Activated CD4-positive, alpha-beta T cell treated with anti-CD3 and anti-CD28 coated beads, Interleukin-2, amount 50 U/mL, for 24 hours (primary cell): Measurements from ENCODE around the gene ACSL4.

Source experiments
- DNase-seq, 2 donors: peaks; one replicate each; pipeline ENCODE4 v3.0.0-alpha.2; 2020; ENCODE audit warnings: low read depth in 1 of 2, low spot score in 1 of 2

The ACSL4 gene

DNA sequence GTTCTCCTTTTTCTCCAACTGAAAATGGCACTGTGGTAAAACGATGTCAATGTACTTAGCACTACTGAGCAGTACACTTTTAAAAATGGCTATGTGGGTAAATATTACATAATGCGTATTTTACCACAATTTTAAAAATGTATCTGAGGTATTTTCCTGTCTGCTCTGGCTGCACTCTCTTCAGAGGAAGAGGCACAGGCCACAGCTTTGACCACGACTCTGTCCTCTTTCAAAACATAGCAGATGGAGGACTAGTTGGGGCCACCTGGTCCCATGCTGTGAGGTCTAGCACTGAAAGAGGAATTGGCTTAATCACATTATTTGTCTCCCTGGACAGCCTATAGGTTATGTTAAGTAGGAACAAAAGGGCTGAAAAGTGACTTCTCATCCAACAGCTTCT lies 113.3 kb downstream of the ACSL4 start:
- DNase-seq: no peak

DNA sequence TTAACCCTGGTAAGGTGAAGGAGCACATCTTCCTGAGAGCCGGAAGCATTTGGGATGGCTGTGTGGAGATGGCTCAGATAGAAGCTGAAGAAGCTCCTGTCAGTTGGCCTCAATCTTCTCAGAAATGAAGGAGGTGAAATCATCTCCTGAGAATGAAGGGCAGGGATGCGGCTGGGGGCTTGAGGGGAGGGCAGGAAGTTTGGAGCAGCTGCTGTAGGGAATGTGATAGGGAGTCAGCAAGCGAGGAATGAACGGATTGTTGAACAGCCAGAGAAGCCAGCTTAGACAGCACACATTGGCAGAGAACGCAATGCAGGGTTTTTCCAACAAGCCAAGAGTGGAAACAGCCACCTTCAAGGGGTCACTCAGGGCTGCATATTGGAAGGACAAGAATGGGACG lies 118.1 kb downstream of the ACSL4 start:
- DNase-seq: no peak

DNA sequence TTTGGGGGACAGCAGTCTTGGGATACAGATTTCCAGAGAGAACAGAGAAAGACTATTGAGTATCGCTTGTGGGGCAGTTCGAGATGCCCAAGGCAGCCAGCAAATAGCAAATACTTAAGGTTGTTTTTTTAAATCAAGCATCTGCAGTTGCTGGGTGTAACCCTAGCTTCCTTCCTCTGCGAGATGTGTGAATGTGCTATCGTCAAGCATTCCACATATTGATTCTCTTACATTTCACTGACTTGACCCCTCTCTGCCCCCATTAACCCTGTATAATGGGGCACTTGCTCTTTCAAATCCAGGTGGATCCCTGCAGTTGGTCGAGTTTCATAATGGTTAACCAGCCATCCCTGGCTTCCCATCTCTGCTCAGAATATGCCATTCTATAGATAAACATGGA lies 131.6 kb downstream of the ACSL4 start:
- no peak for DNase-seq

DNA sequence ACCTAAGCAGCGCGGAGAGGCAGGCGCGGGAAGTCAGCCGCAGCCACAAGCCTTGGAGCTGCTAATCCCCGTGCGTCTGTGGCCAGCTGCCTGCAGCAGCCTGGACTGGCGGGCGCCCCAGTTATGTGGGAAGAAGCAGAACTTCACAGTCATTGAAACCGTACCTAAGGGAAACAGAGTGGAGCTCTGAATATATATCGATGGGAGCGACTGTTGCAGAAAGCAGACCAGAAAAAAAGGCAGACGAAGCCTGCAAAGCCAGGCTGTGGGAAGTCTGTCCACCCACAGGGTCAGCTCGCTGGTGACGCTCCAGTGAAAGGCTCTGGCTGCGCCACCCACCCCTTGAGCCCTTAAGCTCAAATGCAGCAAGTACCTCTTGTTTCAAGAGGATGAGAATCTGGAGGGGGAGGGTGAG lies 132.8 kb downstream of the ACSL4 start:
- DNase-seq: no peak

DNA sequence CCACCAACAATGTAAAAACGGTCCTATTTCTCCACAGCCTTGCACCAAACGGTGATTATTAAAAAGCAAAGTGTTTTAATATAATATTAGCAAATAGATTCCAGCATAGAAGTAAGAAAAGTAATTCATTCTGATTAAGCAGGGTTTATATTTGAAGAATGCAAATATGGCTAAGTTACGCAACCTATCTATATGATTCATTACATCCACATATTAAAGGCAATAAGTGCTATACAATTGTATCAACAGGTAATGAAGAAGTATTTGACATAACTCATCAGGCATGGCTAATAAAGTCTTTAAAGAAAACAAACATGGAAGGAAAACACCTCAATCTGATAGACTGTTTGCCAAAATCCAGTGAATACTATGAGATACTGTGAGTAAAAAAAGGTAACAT lies 137.0 kb downstream of the ACSL4 start:
- no peak for DNase-seq
